H1 (cell line): ENCODE data around the gene CLBA1. TPM values are rescaled to one million over a fixed set of nuclear protein-coding genes. Genes with fewer than 3 reads are reported as not detected.
A peak's percentile ranks its signal among the peaks of the same experiment; 100 is the strongest.

Source experiments
- CTCF ChIA-PET: fragments of 300-600 bp; sonication (Branson Sonifier 250); formaldehyde crosslinking; loops from one replicate; lab custom pipeline; 2021; ENCODE audit not compliant: partially characterized antibody; lab: Charles Lee
- POLR2A ChIA-PET: fragments of 300-600 bp; sonication (Branson Sonifier 250); formaldehyde crosslinking; loops from one replicate; lab custom pipeline; 2021; ENCODE audit warnings: inconsistent platforms; ENCODE audit not compliant: partially characterized antibody; lab: Charles Lee
- DNase-seq, 2 experiments: peaks; one replicate each; pipeline versions ENCODE4 v3.0.0 to v3.0.0-alpha.2; 2010 to 2022; ENCODE audit warnings: low spot score in 2 of 2, low read depth in 1 of 2, mixed read lengths in 1 of 2
- FAIRE-seq: peaks from 2 replicates; lab custom pipeline; 2011; peaks lifted over from hg19 to GRCh38; lab: Jason Lieb, UNC
- H2AFZ ChIP-seq: 2 replicates; pipeline ENCODE4 v1.8.1; 2012; ENCODE audit warnings: low read length, inconsistent platforms
- H2AK5ac ChIP-seq: 2 replicates; pipeline ENCODE4 v1.6.1; 2013; ENCODE audit warnings: low read depth, low read length
- H2BK120ac ChIP-seq: replicated peaks from 2 replicates; pipeline ENCODE3; 2013; ENCODE audit warnings: low read depth, low read length, inconsistent platforms
- H2BK12ac ChIP-seq: 2 replicates; pipeline ENCODE4 v1.6.1; 2013; ENCODE audit warnings: low read depth, low read length
- H2BK15ac ChIP-seq: 2 replicates; pipeline ENCODE4 v1.6.1; 2013; ENCODE audit warnings: low read length
- H2BK20ac ChIP-seq: 2 replicates; pipeline ENCODE4 v1.6.1; 2013; ENCODE audit warnings: low read length
- H2BK5ac ChIP-seq: 2 replicates; pipeline ENCODE4 v1.6.1; 2013; ENCODE audit warnings: low read depth, low read length
- H3K14ac ChIP-seq: 2 replicates; pipeline ENCODE4 v1.6.1; 2013; ENCODE audit warnings: inconsistent platforms; ENCODE audit not compliant: insufficient read length
- H3K18ac ChIP-seq: 2 replicates; pipeline ENCODE4 v1.6.1; 2013; ENCODE audit warnings: low read length; ENCODE audit errors: extremely low read depth
- H3K23ac ChIP-seq: 2 replicates; pipeline ENCODE4 v1.6.1; 2013; ENCODE audit warnings: inconsistent platforms; ENCODE audit not compliant: insufficient read length
- H3K23me2 ChIP-seq: 2 replicates; pipeline ENCODE4 v1.6.1; 2013; ENCODE audit warnings: low read depth, low read length
- H3K27ac ChIP-seq: 2 replicates; pipeline ENCODE4 v1.6.1; 2011; ENCODE audit warnings: low read depth, low read length, inconsistent platforms
- H3K27me3 ChIP-seq, 4 experiments: replicated peaks in 1 of 4; 1 replicate in 1 of 4; 2 replicates in 3 of 4; pipeline versions ENCODE4 v1.6.1 to v1.8.1; 2011 to 2013; ENCODE audit warnings: low read length in 3 of 4, mild to moderate bottlenecking in 3 of 4, inconsistent platforms in 2 of 4, mixed read lengths in 2 of 4, moderate library complexity in 1 of 4; ENCODE audit not compliant: control insufficient read depth in 3 of 4, insufficient read depth in 3 of 4; ENCODE audit errors: extremely low read depth in 1 of 4
- H3K36me3 ChIP-seq, 4 experiments: 2 replicates each; pipeline versions ENCODE4 v1.6.1 to v1.8.1; 2011 to 2013; ENCODE audit warnings: mild to moderate bottlenecking in 4 of 4, low read length in 3 of 4, moderate library complexity in 2 of 4, control low read depth in 1 of 4, inconsistent platforms in 1 of 4; ENCODE audit not compliant: insufficient read depth in 4 of 4, control insufficient read depth in 2 of 4
- H3K4ac ChIP-seq: replicated peaks from 2 replicates; pipeline ENCODE3; 2013; ENCODE audit warnings: low read length, low read depth, mixed read lengths, inconsistent platforms; ENCODE audit not compliant: insufficient read length
- H3K4me1 ChIP-seq, 4 experiments: replicated peaks in 1 of 4; 1 replicate in 1 of 4; 2 replicates in 3 of 4; pipeline versions ENCODE4 v1.6.1 to v1.8.1; 2011 to 2013; ENCODE audit warnings: low read length in 3 of 4, inconsistent platforms in 2 of 4, mixed read lengths in 1 of 4; ENCODE audit not compliant: insufficient read depth in 4 of 4, control insufficient read depth in 3 of 4
- H3K4me2 ChIP-seq, 2 experiments: 2 replicates each; pipeline versions ENCODE4 v1.6.1 to v1.8.1; 2011 to 2013; ENCODE audit warnings: low read depth in 2 of 2, low read length in 2 of 2, control low read depth in 1 of 2, inconsistent platforms in 1 of 2, mild to moderate bottlenecking in 1 of 2; ENCODE audit not compliant: insufficient read depth in 1 of 2
- H3K4me3 ChIP-seq, 4 experiments: fragments of 200-600, 300-600 bp in 1 of 4; sonication (generic), shearing (Covaris generic), sonication (Bioruptor Twin) in 1 of 4; 2 replicates each; pipeline versions ENCODE4 v1.5.1 to v1.8.1; 2011 to 2016; ENCODE audit warnings: low read length in 4 of 4, low read depth in 3 of 4, control low read depth in 2 of 4, inconsistent platforms in 2 of 4, mild to moderate bottlenecking in 2 of 4, mixed read lengths in 1 of 4, moderate library complexity in 1 of 4; ENCODE audit not compliant: insufficient read depth in 2 of 4; ENCODE audit errors: extremely low read depth in 1 of 4
- H3K56ac ChIP-seq: replicated peaks from 2 replicates; pipeline ENCODE3; 2013; ENCODE audit warnings: low read depth, mild to moderate bottlenecking, mixed read lengths, low read length, inconsistent platforms; ENCODE audit not compliant: insufficient read length
- H3K79me1 ChIP-seq: 2 replicates; pipeline ENCODE4 v1.6.1; 2013; ENCODE audit warnings: low read depth, low read length, control low read depth
- H3K79me2 ChIP-seq, 2 experiments: 2 replicates each; pipeline versions ENCODE4 v1.6.1 to v1.8.1; 2012 to 2013; ENCODE audit warnings: low read length in 2 of 2, mild to moderate bottlenecking in 2 of 2, inconsistent platforms in 1 of 2; ENCODE audit not compliant: insufficient read depth in 2 of 2, control insufficient read depth in 1 of 2
- H3K9ac ChIP-seq, 4 experiments: replicated peaks in 1 of 4; 1 replicate in 1 of 4; 2 replicates in 3 of 4; pipeline versions ENCODE4 v1.6.1 to v1.8.1; 2011 to 2013; ENCODE audit warnings: low read depth in 3 of 4, low read length in 3 of 4, control low read depth in 2 of 4, mild to moderate bottlenecking in 2 of 4, moderate library complexity in 2 of 4, inconsistent platforms in 1 of 4; ENCODE audit errors: extremely low read depth in 1 of 4
- H3K9me3 ChIP-seq, 2 experiments: 2 replicates each; pipeline versions ENCODE4 v1.6.1 to v1.8.1; 2012 to 2013; ENCODE audit warnings: mild to moderate bottlenecking in 2 of 2, moderate library complexity in 2 of 2, control low read depth in 1 of 2, inconsistent platforms in 1 of 2, low read depth in 1 of 2, low read length in 1 of 2, mixed read lengths in 1 of 2; ENCODE audit not compliant: insufficient read depth in 2 of 2
- H4K20me1 ChIP-seq, 2 experiments: replicated peaks in 1 of 2; 2 replicates each; pipeline versions ENCODE3 to v1.8.1; 2011 to 2013; ENCODE audit warnings: inconsistent platforms in 2 of 2, low read length in 2 of 2, mild to moderate bottlenecking in 1 of 2; ENCODE audit not compliant: insufficient read depth in 2 of 2, control insufficient read depth in 1 of 2
- H4K5ac ChIP-seq: 2 replicates; pipeline ENCODE4 v1.6.1; 2013; ENCODE audit warnings: low read length, low read depth, mixed read lengths, inconsistent platforms; ENCODE audit not compliant: insufficient read length
- H4K8ac ChIP-seq: 2 replicates; pipeline ENCODE4 v1.8.0; 2013; ENCODE audit warnings: mild to moderate bottlenecking, moderate library complexity, low read length, inconsistent platforms; ENCODE audit not compliant: insufficient read depth; ENCODE audit errors: extremely low read depth
- H4K91ac ChIP-seq: replicated peaks from 2 replicates; pipeline ENCODE3; 2013; ENCODE audit warnings: low read length, mixed read lengths, inconsistent platforms; ENCODE audit not compliant: insufficient read length
- CEBPB ChIP-seq: IDR thresholded peaks from 2 replicates; pipeline ENCODE4 v1.6.1; 2012; ENCODE audit warnings: low read depth, low read length
- RAD21 ChIP-seq, 2 experiments: IDR thresholded peaks in 1 of 2; conservative IDR thresholded peaks in 1 of 2; 2 replicates each; pipeline ENCODE4 v1.6.1; 2011; ENCODE audit warnings: low read depth in 2 of 2, low read length in 2 of 2, improper control_type of control experiment in 1 of 2, inconsistent platforms in 1 of 2, mild to moderate bottlenecking in 1 of 2, moderate library complexity in 1 of 2
- WGBS, 2 experiments: shearing (Covaris generic) in 1 of 2; methylation state at CpG; one replicate each; pipeline versions ENCODE4 v1.1.6 to v1.1.7; 2013 to 2015; ENCODE audit warnings: low lambda C conversion rate in 2 of 2, mixed read lengths in 2 of 2, inconsistent platforms in 1 of 2, low coverage in 1 of 2, missing lambda C conversion rate in 1 of 2; ENCODE audit not compliant: insufficient replicate concordance in 2 of 2, insufficient coverage in 1 of 2, insufficient read length in 1 of 2; ENCODE audit errors: extremely low coverage in 1 of 2, missing lambda C conversion rate in 1 of 2; 5-methylcytosine and 5-hydroxymethylcytosine counted together
- polyA plus RNA-seq, 7 experiments: library from polyadenylated mRNA; depleted of rRNA in 3 of 7; stranded (reverse) in 5 of 7; unstranded in 2 of 7; fragments of >200 nt in 5 of 7; fragments of 200-250 nt in 2 of 7; gene quantifications; 1 replicate in 5 of 7; 2 replicates in 1 of 7; 4 replicates in 1 of 7; pipeline versions ENCODE4 v1.2.1 to v1.2.3, GENCODE V29; 2011 to 2013; ENCODE audit warnings: missing spikeins in 2 of 7, mixed read lengths in 2 of 7
- total RNA-seq: library from RNA; stranded (reverse); fragmentation: NEBNext Ultra II Directional; extraction: Animal tissue kit (Norgen Biotek cat#: 25700); gene quantifications from 2 replicates; pipeline ENCODE4 v1.2.1, GENCODE V29; 2021
- TF ChIP-seq, protein P1 (sequence below), 3 experiments: IDR thresholded peaks; 1 replicate in 2 of 3; 2 replicates in 1 of 3; pipeline versions ENCODE4 v1.5.1 to v1.6.1; 2011; ENCODE audit warnings: low read length in 3 of 3, mild to moderate bottlenecking in 3 of 3, inconsistent platforms in 2 of 3, low read depth in 1 of 3, moderate library complexity in 1 of 3; ENCODE audit not compliant: insufficient read depth in 1 of 3; ENCODE audit errors: control extremely low read depth in 1 of 3

Gene CLBA1
- total and polyA plus RNA-seq, 2 of the 8 experiments (the other 6 are each of a cell fraction or from before 2014, with no cell fraction given): 1.6 to 2.4 TPM

- H3K23me2 ChIP-seq: peaks cover 10% of the 10 kb centered on the region; the same call in 1 of the 2 replicates
- no peak overlapping the region for H3K4me2 ChIP-seq
- peaks cover 4 to 12% of the 10 kb centered on the region in 2 experiments for H4K20me1 ChIP-seq
- 0 out of 2 replicates have a peak overlapping the region, but pooled peaks have one; percentile 1 for H2AK5ac ChIP-seq
- TF ChIP-seq RAD21 (IDR thresholded peaks at IDR 0.05 in 1 of 2, conservative IDR thresholded peaks at IDR 0.05 in 1 of 2; ENCODE audit: low read depth in 2 of 2, low read length in 2 of 2) (peak; percentile 40 to 48), CEBPB (no peak)
- TF ChIP-seq, protein P1, sequence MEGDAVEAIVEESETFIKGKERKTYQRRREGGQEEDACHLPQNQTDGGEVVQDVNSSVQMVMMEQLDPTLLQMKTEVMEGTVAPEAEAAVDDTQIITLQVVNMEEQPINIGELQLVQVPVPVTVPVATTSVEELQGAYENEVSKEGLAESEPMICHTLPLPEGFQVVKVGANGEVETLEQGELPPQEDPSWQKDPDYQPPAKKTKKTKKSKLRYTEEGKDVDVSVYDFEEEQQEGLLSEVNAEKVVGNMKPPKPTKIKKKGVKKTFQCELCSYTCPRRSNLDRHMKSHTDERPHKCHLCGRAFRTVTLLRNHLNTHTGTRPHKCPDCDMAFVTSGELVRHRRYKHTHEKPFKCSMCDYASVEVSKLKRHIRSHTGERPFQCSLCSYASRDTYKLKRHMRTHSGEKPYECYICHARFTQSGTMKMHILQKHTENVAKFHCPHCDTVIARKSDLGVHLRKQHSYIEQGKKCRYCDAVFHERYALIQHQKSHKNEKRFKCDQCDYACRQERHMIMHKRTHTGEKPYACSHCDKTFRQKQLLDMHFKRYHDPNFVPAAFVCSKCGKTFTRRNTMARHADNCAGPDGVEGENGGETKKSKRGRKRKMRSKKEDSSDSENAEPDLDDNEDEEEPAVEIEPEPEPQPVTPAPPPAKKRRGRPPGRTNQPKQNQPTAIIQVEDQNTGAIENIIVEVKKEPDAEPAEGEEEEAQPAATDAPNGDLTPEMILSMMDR (IDR thresholded peaks at IDR 0.05; ENCODE audit: control extremely low read depth in 1 of 3, insufficient read depth in 1 of 3, low read depth in 1 of 3, low read length in 3 of 3): peak in 2 of 3 experiments; percentile 56 to 65; a peak in 3 of 4 replicates
- TF ChIP-seq, all 59 proteins: peak for 2
- Histone ChIP-seq H3K4me1 (peaks cover 0 to 11% (median 9%) of the 10 kb centered on the region in 4 experiments; a peak in 5 of 7 replicates), H3K23ac (no peak overlapping the region), H2AFZ (no peak overlapping the region), H3K9ac (no peak overlapping the region), H3K27ac (no peak overlapping the region), H4K91ac (no peak overlapping the region), H2BK5ac (no peak overlapping the region), H3K4ac (no peak overlapping the region), H3K9me3 (no peaks in the 10 kb centered on the region), H3K79me1 (no peaks in the 10 kb centered on the region), H3K18ac (no peak overlapping the region), H2BK120ac (no peak overlapping the region), H3K79me2 (no peaks in the 10 kb centered on the region), H3K56ac (no peak overlapping the region), H3K14ac (no peak overlapping the region), H3K27me3 (peaks cover 18 to 38% (median 31%) of the 10 kb centered on the region in 4 experiments), H3K4me3 (no peak overlapping the region), H3K36me3 (no peaks in the 10 kb centered on the region; a peak in 1 of 8 replicates), H4K8ac (0 out of 2 replicates have a peak overlapping the region, but pooled peaks have one; percentile 5), H4K5ac (no peak overlapping the region), H2BK15ac (no peak overlapping the region), H2BK20ac (no peak overlapping the region), H2BK12ac (no peak overlapping the region)
- FAIRE-seq (no peak), DNase-seq (no peak)
- 70% methylated on average over 12 of the region's 21 CpGs; no CpG with 5 or more reads in 1 of the 2 experiments for WGBS, 2 experiments
- ChIA-PET POLR2A (interaction anchor here (0.7 to 1.1 kb wide), 3 partner anchors 44 to 128 kb away, joined by 3 read pairs; no protein-coding TSS in a partner anchor), CTCF (interaction anchor here (0.6 to 11.5 kb wide), 50 partner anchors 9 to 449 kb away, joined by 3 to 161 read pairs (median 4); partner anchors contain the start of gene CLBA1)
Observed at GRCh38 chr14:104975481-104976197, 9.9 kb upstream of the CLBA1 start.
